Suprapubic skin (tissue), 3 donors: ENCODE measurements around the gene PHEX.

Source experiments
- EP300 ChIP-seq: sonication (generic); formaldehyde crosslinking; IDR thresholded peaks from one replicate; pipeline ENCODE4 v1.6.1; 2017; ENCODE audit warnings: antibody characterized with exemption
- POLR2A ChIP-seq, 2 donors: fragments of 450-650 bp; IDR thresholded peaks; one replicate each; pipeline ENCODE4 v1.6.1; 2017; ENCODE audit warnings: antibody characterized with exemption in 2 of 2, mild to moderate bottlenecking in 2 of 2, moderate library complexity in 2 of 2
- TF ChIP-seq, protein P1 (sequence below), 2 donors: fragments of 200-600 bp in 1 of 2; fragments of 450-650 bp in 1 of 2; sonication (generic) in 1 of 2; IDR thresholded peaks; one replicate each; pipeline ENCODE4 v1.5.1; 2016 to 2019; ENCODE audit warnings: antibody characterized with exemption in 2 of 2, mild to moderate bottlenecking in 1 of 2, moderate library complexity in 1 of 2

DNA sequence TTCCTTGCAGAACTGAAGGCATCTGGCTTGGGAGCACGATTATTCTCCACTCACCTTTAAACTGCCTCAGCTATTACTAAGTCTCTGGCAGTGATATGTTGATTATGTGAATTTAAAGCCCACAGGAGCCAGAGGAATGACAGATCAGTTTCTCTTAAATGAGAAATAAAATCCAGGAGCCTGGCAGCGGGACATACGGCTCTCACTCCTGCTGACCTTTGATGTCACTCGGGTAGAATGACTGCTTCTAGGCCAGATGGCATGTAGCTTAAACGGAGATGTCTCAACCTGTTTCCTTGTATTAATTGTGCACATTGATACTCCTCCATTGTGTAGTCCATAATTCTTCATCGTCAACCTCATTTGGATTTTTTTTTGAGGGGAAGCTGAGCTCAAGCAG lies 236.6 kb downstream of the PHEX start:
- TF ChIP-seq, protein P1, sequence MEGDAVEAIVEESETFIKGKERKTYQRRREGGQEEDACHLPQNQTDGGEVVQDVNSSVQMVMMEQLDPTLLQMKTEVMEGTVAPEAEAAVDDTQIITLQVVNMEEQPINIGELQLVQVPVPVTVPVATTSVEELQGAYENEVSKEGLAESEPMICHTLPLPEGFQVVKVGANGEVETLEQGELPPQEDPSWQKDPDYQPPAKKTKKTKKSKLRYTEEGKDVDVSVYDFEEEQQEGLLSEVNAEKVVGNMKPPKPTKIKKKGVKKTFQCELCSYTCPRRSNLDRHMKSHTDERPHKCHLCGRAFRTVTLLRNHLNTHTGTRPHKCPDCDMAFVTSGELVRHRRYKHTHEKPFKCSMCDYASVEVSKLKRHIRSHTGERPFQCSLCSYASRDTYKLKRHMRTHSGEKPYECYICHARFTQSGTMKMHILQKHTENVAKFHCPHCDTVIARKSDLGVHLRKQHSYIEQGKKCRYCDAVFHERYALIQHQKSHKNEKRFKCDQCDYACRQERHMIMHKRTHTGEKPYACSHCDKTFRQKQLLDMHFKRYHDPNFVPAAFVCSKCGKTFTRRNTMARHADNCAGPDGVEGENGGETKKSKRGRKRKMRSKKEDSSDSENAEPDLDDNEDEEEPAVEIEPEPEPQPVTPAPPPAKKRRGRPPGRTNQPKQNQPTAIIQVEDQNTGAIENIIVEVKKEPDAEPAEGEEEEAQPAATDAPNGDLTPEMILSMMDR (IDR thresholded peaks at IDR 0.05) = no peak
- TF ChIP-seq POLR2A (IDR thresholded peaks at IDR 0.05) = no peak
- no peak for TF ChIP-seq EP300
